ENCODE results near the gene EVI5.

Gene EVI5

GRCh38 chr1:92483610-92484471, 301.1 kb downstream of the EVI5 start:
- DNase-seq (ENCODE audit: low read depth in 2 of 2) = peak; percentile 66 to 73

GRCh38 chr1:92482665-92483609, 302.0 kb downstream of the EVI5 start:
- peak; percentile 27 to 30 for DNase-seq (ENCODE audit: low read depth in 2 of 2)

GRCh38 chr1:92481971-92482664, 302.8 kb downstream of the EVI5 start:
- DNase-seq (ENCODE audit: low read depth in 2 of 2) = no peak

- DNase-seq (ENCODE audit: low read depth in 2 of 2) = no peak
Observed at GRCh38 chr1:92481599-92481925, 303.3 kb downstream of the EVI5 start.

- no peak for DNase-seq (ENCODE audit: low read depth in 2 of 2)
Observed at GRCh38 chr1:92480813-92481598, 303.9 kb downstream of the EVI5 start.

GRCh38 chr1:92480200-92480812, 304.6 kb downstream of the EVI5 start:
- DNase-seq (ENCODE audit: low read depth in 2 of 2) = no peak

GRCh38 chr1:92479587-92479986, 305.3 kb downstream of the EVI5 start:
- no peak for DNase-seq (ENCODE audit: low read depth in 2 of 2)

GRCh38 chr1:92478393-92478792, 306.5 kb downstream of the EVI5 start:
- no peak for DNase-seq (ENCODE audit: low read depth in 2 of 2)

GRCh38 chr1:92476071-92476631, 308.8 kb downstream of the EVI5 start:
- DNase-seq (ENCODE audit: low read depth in 2 of 2) = peak in 1 of 2 donors; percentile 36

GRCh38 chr1:92475029-92475428, 309.9 kb downstream of the EVI5 start:
- DNase-seq (ENCODE audit: low read depth in 2 of 2) = no peak

GRCh38 chr1:92473781-92474495, 311.0 kb downstream of the EVI5 start:
- no peak for DNase-seq (ENCODE audit: low read depth in 2 of 2)

- no peak for DNase-seq (ENCODE audit: low read depth in 2 of 2)
Observed at GRCh38 chr1:92470216-92470615, 314.7 kb downstream of the EVI5 start.

- no peak for DNase-seq (ENCODE audit: low read depth in 2 of 2)
Observed at GRCh38 chr1:92466683-92467352, 318.1 kb downstream of the EVI5 start.

GRCh38 chr1:92465256-92465647, 319.7 kb downstream of the EVI5 start:
- no peak for DNase-seq (ENCODE audit: low read depth in 2 of 2)

GRCh38 chr1:92464588-92465255, 320.2 kb downstream of the EVI5 start:
- no peak for DNase-seq (ENCODE audit: low read depth in 2 of 2)

GRCh38 chr1:92461364-92462097, 323.4 kb downstream of the EVI5 start:
- no peak for DNase-seq (ENCODE audit: low read depth in 2 of 2)

- no peak for DNase-seq (ENCODE audit: low read depth in 2 of 2)
Observed at GRCh38 chr1:92459871-92460320, 325.0 kb downstream of the EVI5 start.

Data from stimulated activated CD4-positive, alpha-beta T cell treated with anti-CD3 and anti-CD28 coated beads, Interleukin-1b, Interleukin-23, amount 100 ng/mL, for 4 hours (primary cell).